Liver (tissue), 3 donors: ENCODE data around the gene WNT5A.

Experiments
- CTCF ChIP-seq: fragments of 150-350 bp; IDR thresholded peaks from 2 replicates; pipeline ENCODE4 v1.5.1; 2017; ENCODE audit warnings: improper control_type of control experiment, low read depth, low read length; ENCODE audit not compliant: missing input control
- JUND ChIP-seq, 2 donors: IDR thresholded peaks; 2 replicates each; pipeline ENCODE4 v1.6.1; 2016; ENCODE audit warnings: antibody characterized with exemption in 2 of 2
- RAD21 ChIP-seq, 2 donors: IDR thresholded peaks; 2 replicates each; pipeline ENCODE4 v1.6.1; 2016; ENCODE audit warnings: antibody characterized with exemption in 2 of 2, mild to moderate bottlenecking in 2 of 2
- SP1 ChIP-seq: IDR thresholded peaks from 2 replicates; pipeline ENCODE4 v1.6.1; 2018; ENCODE audit warnings: antibody characterized with exemption, mild to moderate bottlenecking
- TAF1 ChIP-seq: conservative IDR thresholded peaks from 2 replicates; pipeline ENCODE4 v1.6.1; 2016; ENCODE audit warnings: antibody characterized with exemption, mild to moderate bottlenecking
- donor health status: healthy.
- donor health status: healthy.

- TF ChIP-seq CTCF = no peak
- TF ChIP-seq JUND (IDR thresholded peaks at IDR 0.05) = no peak
- no peak for TF ChIP-seq RAD21 (IDR thresholded peaks at IDR 0.05)
- no peak for TF ChIP-seq SP1
- TF ChIP-seq TAF1 = no peak
These were observed 16.0 kb downstream of the WNT5A start for GRCh38 chr3:55471084-55471483.
